Nephron (organoid): ENCODE results near the gene DENND1B.

Experiments
- H3K27ac Mint-ChIP-seq, 3 experiments: 2 replicates each; pipeline ENCODE4 v1.8.0; 2020; ENCODE audit warnings: mixed read lengths in 3 of 3, mild to moderate bottlenecking in 2 of 3, moderate library complexity in 1 of 3
- H3K27me3 Mint-ChIP-seq: 2 replicates; pipeline ENCODE4 v1.8.0; 2021; ENCODE audit warnings: low read depth, mild to moderate bottlenecking, moderate library complexity, mixed read lengths
- H3K36me3 Mint-ChIP-seq: 2 replicates; pipeline ENCODE4 v1.8.0; 2020; ENCODE audit warnings: low read depth, mixed read lengths
- H3K4me1 Mint-ChIP-seq: 2 replicates; pipeline ENCODE4 v1.8.0; 2020; ENCODE audit warnings: mixed read lengths
- H3K4me3 Mint-ChIP-seq, 3 experiments: 2 replicates each; pipeline ENCODE4 v1.8.0; 2020; ENCODE audit warnings: mild to moderate bottlenecking in 3 of 3, mixed read lengths in 3 of 3, moderate library complexity in 2 of 3
- H3K9me3 Mint-ChIP-seq: 2 replicates; pipeline ENCODE4 v1.8.0; 2020; ENCODE audit warnings: mixed read lengths
- TF ChIP-seq, protein P1 (sequence below), 3 experiments: fragments of 200-600 bp; sonication (generic); IDR thresholded peaks; one replicate each; pipeline ENCODE4 v1.5.0; 2021; ENCODE audit warnings: antibody characterized with exemption in 3 of 3; ENCODE audit not compliant: unreplicated experiment in 3 of 3

Gene DENND1B

DNA sequence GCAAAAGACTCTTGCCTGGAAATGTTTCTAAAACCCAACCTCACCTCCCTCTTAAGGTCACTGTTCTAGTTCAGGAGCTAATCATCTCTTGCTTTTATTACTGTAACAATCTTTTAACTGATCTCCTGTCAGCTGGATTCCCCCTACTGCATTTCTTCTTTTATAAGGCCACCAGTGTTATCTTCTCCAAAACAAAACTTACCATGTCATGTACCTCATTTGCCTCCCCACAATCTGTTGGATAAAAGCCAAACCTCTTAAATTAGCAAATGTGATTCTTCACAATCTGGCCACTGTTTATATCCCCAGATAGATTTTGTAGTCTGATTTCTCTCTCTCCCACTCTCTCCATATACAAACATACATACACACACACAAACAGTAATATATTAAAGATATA lies 143.3 kb downstream of the DENND1B start:
- H3K27ac Mint-ChIP-seq = no peak overlapping the region
- no peak overlapping the region for H3K4me3 Mint-ChIP-seq
- H3K4me1 Mint-ChIP-seq = no peaks in the 10 kb centered on the region
- TF ChIP-seq, protein P1, sequence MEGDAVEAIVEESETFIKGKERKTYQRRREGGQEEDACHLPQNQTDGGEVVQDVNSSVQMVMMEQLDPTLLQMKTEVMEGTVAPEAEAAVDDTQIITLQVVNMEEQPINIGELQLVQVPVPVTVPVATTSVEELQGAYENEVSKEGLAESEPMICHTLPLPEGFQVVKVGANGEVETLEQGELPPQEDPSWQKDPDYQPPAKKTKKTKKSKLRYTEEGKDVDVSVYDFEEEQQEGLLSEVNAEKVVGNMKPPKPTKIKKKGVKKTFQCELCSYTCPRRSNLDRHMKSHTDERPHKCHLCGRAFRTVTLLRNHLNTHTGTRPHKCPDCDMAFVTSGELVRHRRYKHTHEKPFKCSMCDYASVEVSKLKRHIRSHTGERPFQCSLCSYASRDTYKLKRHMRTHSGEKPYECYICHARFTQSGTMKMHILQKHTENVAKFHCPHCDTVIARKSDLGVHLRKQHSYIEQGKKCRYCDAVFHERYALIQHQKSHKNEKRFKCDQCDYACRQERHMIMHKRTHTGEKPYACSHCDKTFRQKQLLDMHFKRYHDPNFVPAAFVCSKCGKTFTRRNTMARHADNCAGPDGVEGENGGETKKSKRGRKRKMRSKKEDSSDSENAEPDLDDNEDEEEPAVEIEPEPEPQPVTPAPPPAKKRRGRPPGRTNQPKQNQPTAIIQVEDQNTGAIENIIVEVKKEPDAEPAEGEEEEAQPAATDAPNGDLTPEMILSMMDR (IDR thresholded peaks at IDR 0.05; ENCODE audit: unreplicated experiment in 3 of 3) = no peak
- peaks cover 18% of the 10 kb centered on the region for H3K9me3 Mint-ChIP-seq
- no peaks in the 10 kb centered on the region for H3K27me3 Mint-ChIP-seq
- peaks cover 26% of the 10 kb centered on the region for H3K36me3 Mint-ChIP-seq

DNA sequence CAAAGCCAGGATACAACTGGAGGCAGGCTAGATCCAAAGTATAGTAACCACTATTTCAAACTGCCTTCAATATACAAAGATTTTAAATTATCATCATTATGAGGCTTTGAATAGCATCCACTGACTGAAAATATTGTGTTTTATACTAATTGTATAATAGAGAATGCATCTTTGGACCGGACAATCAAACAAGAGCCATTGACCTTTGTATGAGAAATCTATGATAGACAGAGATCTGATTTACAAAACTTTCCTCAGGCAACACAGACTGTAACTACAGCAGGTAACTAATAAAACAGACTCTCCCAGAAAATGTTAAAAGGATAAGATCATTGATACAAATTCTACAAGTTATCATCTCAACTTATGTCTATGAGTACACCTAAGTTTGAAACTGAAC lies 152.9 kb downstream of the DENND1B start:
- H3K4me1 Mint-ChIP-seq = peaks cover 17% of the 10 kb centered on the region
- peaks cover 22% of the 10 kb centered on the region for H3K36me3 Mint-ChIP-seq
- H3K9me3 Mint-ChIP-seq = peaks cover 18% of the 10 kb centered on the region
- TF ChIP-seq, protein P1 (IDR thresholded peaks at IDR 0.05; ENCODE audit: unreplicated experiment in 3 of 3) = no peak
- H3K4me3 Mint-ChIP-seq = no peak overlapping the region
- H3K27me3 Mint-ChIP-seq = no peaks in the 10 kb centered on the region
- no peak overlapping the region for H3K27ac Mint-ChIP-seq

DNA sequence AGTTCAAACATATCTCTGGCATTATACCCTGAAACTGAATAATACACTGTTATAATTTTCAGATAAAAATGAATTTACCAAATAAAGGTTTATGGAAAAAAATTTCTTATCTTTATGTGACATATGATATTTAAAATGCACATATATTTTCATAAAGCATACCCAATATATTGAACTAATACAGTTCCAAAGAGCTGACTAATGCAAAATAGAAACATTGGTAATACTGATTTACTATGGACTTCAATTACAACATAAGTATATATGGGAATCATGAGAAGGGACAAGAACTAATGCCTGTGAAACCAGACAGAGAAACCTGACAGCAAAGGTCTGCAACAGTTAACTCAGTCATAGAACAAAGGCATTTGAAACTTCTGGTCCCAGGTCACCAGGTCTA lies 153.5 kb downstream of the DENND1B start:
- Mint-ChIP-seq H3K9me3 (peaks cover 18% of the 10 kb centered on the region), H3K4me1 (peaks cover 17% of the 10 kb centered on the region), H3K36me3 (peaks cover 17% of the 10 kb centered on the region), H3K27ac (no peak overlapping the region), H3K4me3 (no peak overlapping the region), H3K27me3 (no peaks in the 10 kb centered on the region)
- TF ChIP-seq, protein P1 (IDR thresholded peaks at IDR 0.05; ENCODE audit: unreplicated experiment in 3 of 3) = no peak

DNA sequence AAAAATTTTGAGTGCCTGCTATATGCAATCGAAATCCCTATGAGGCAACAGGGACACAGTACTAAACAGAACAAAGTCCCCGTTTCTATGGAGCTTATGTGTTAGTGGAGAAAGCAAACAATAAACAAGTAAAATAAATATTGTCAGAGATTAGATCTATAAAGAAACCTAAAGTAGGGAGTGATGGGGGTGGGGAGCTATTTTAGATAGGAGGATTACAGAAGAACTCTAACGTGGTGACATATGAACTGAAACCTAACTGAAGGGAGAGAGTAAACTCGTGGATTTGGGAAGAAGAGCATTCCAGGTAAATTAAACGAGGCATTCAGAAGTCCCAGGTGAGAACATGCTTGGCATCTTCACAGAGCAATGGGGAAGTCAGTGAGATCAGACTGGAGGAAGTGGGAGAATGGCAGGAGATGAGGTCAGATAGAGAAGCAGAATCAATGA lies 154.5 kb downstream of the DENND1B start:
- no peak overlapping the region for H3K27ac Mint-ChIP-seq
- peaks cover 9% of the 10 kb centered on the region for H3K9me3 Mint-ChIP-seq
- TF ChIP-seq, protein P1 (IDR thresholded peaks at IDR 0.05; ENCODE audit: unreplicated experiment in 3 of 3) = no peak
- peaks cover 17% of the 10 kb centered on the region for H3K4me1 Mint-ChIP-seq
- peaks cover 8% of the 10 kb centered on the region for H3K36me3 Mint-ChIP-seq
- no peak overlapping the region for H3K4me3 Mint-ChIP-seq
- H3K27me3 Mint-ChIP-seq = no peaks in the 10 kb centered on the region

DNA sequence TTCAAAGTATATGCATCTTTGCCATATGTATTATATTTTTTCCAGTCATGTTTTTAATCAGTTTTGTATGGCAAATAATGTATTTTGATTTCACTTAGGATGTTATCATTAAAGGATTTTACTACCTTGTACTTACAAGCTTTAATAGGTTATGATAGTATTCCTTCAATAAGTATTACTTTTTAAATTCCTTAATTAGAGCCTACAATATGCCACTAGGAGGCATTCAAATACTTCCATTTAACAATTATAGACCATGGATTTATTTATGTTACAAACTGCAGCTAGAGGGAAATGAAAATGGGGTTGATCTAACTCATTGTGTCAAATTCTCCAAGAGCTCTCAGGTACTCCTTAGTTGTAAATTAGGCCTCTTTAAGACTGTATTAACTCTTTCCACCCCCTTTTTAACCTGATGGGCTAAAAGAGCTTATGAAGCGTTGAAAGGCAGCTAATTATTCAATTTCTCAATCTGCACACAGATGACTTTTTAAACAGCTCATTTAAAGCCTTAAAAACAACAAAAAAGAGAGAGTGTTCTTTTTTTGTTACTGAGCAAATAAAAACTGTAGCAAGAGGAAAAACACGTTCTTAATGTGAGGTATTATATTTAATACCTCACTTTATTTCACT lies 156.2 kb downstream of the DENND1B start:
- peaks cover 3% of the 10 kb centered on the region for H3K9me3 Mint-ChIP-seq
- no peak overlapping the region for H3K27ac Mint-ChIP-seq

More for the DNA sequence above, 156.2 kb downstream of the DENND1B start:
- Mint-ChIP-seq H3K4me1 (peaks cover 17% of the 10 kb centered on the region), H3K27me3 (no peaks in the 10 kb centered on the region), H3K36me3 (peaks cover 3% of the 10 kb centered on the region), H3K4me3 (no peak overlapping the region)
- TF ChIP-seq, protein P1 (IDR thresholded peaks at IDR 0.05; ENCODE audit: unreplicated experiment in 3 of 3) = peak; percentile 14 to 53 (median 39)
